Progenitor cell of endocrine pancreas (in vitro differentiated cells): ENCODE measurements around the gene MAP4. TPM values are rescaled to one million over a fixed set of nuclear protein-coding genes. Genes with fewer than 3 reads are reported as not detected.

Experiments
- DNase-seq: peaks from one replicate; pipeline ENCODE4 v3.0.0; 2021; ENCODE audit warnings: low spot score; ENCODE audit not compliant: unreplicated experiment
- H3K27ac Mint-ChIP-seq: 2 replicates; pipeline ENCODE4 v1.8.0; 2021; ENCODE audit warnings: mild to moderate bottlenecking, moderate library complexity, mixed read lengths
- H3K27me3 Mint-ChIP-seq: 2 replicates; pipeline ENCODE4 v1.8.0; 2021; ENCODE audit warnings: mixed read lengths
- H3K36me3 Mint-ChIP-seq: 2 replicates; pipeline ENCODE4 v1.8.0; 2022; ENCODE audit warnings: mixed read lengths; ENCODE audit not compliant: insufficient read depth
- H3K4me1 Mint-ChIP-seq: 2 replicates; pipeline ENCODE4 v1.8.0; 2021; ENCODE audit warnings: low read depth, mixed read lengths
- H3K4me3 Mint-ChIP-seq: 2 replicates; pipeline ENCODE4 v1.8.0; 2021; ENCODE audit warnings: low read depth, mild to moderate bottlenecking, moderate library complexity, mixed read lengths
- H3K9me3 Mint-ChIP-seq: 2 replicates; pipeline ENCODE4 v1.8.0; 2021; ENCODE audit warnings: low read depth, mixed read lengths
- CTCF ChIP-seq: fragments of 200-600 bp; sonication (generic); IDR thresholded peaks from one replicate; pipeline ENCODE4 v1.5.0; 2021; ENCODE audit warnings: antibody characterized with exemption, mild to moderate bottlenecking; ENCODE audit not compliant: unreplicated experiment
- total RNA-seq: library from RNA; stranded (reverse); gene quantifications from 2 replicates; pipeline ENCODE4 v1.2.1, GENCODE V29; 2021

The MAP4 gene
- total RNA-seq, 1 donor from 2014 or later: 121 TPM

DNA sequence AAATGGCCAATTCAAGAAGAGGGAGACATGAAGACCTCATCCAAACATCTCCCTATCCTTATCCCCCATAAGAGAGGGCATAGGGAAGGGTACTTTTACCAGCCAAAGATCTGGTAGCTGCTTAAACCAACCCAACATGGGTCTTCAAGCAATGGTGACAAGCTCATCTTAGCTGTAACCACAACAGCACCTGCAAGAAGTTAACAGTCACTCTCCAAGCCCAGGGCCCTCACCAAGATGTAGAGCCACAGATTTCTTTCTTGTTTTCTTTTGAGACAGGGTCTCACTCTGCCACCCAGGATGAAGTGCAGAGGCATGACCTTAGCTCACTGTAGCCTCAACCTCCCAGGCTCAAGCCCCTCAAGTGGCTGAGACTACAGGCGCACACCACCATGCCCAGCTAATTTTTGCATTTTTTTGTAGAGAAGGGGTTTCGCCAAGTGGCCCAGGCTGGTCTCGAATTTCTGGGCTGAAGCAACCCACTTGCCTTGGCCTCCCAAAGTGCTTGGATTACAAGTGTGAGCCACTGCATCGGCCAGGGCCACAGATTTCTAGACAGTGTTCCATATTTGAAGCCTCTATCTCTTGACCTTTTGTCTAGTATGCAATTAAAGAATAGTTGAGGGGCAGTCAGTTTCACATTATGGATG is 156.1 kb downstream of the MAP4 start:
- Mint-ChIP-seq H3K27me3 (no peaks in the 10 kb centered on the region), H3K4me3 (no peak overlapping the region), H3K36me3 (peaks cover 15% of the 10 kb centered on the region), H3K4me1 (peaks cover under 1% of the 10 kb centered on the region), H3K27ac (peak overlapping the region; percentile 10), H3K9me3 (no peaks in the 10 kb centered on the region)
- DNase-seq: no peak
- TF ChIP-seq CTCF: no peak

GRCh38 chr3:47857151-47857550 is 159.1 kb downstream of the MAP4 start:
- no peak overlapping the region for H3K4me3 Mint-ChIP-seq
- no peaks in the 10 kb centered on the region for H3K4me1 Mint-ChIP-seq
- no peak for TF ChIP-seq CTCF
- no peak overlapping the region for H3K27ac Mint-ChIP-seq
- H3K9me3 Mint-ChIP-seq: no peaks in the 10 kb centered on the region
- H3K27me3 Mint-ChIP-seq: no peaks in the 10 kb centered on the region
- no peak for DNase-seq
- H3K36me3 Mint-ChIP-seq: peaks cover 19% of the 10 kb centered on the region

- no peak overlapping the region for H3K4me3 Mint-ChIP-seq
- peaks cover 21% of the 10 kb centered on the region for H3K36me3 Mint-ChIP-seq
- no peaks in the 10 kb centered on the region for H3K4me1 Mint-ChIP-seq
- H3K9me3 Mint-ChIP-seq: no peaks in the 10 kb centered on the region
- no peak for TF ChIP-seq CTCF
- no peaks in the 10 kb centered on the region for H3K27me3 Mint-ChIP-seq
- no peak overlapping the region for H3K27ac Mint-ChIP-seq
- no peak for DNase-seq
Measured at GRCh38 chr3:47856669-47857068, 159.5 kb downstream of the MAP4 start.

DNA sequence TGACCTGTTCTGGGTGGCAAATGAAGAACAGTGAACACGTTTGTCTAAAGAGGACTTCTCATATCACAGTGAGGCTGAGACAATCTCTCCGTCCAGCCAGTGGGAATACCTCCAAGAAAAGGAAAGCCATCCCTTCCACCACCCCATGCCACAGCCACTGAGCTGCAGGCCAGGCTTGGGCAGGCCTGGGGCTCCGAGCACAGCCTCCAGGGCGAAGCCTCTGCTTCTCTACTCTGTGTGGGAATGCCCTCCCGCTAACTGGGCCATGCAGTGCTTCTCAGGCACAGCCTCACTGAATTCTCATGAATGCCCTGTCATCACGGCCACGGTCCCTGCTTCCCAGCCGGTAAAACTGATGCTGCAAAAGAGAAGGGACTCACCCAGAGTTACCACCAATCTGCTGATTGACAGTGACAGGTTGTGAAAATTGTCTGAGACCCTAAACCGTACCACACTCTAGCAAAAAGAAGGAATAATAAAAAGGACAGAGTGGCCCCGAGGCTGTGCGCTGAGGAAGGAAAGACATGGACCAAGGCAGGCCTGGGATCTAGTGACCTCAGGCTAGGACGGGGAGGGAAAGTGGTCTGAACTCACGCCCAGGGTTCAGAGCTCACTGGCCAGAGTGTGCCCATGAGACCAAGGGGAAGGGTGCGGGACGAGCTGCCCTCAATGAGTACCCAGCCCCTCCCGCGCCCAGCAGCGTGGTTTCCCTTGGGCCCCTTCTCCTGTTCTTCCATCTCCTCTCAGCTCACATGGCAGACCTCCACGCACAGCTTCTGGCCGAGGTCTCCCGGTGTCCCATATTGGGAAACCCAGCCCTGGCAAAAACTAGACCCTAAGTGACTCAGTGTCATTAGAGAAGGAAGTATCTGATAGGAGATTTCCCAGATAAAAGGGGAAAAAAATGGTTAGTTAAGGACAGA is 160.5 kb downstream of the MAP4 start:
- H3K27me3 Mint-ChIP-seq: no peaks in the 10 kb centered on the region
- H3K4me3 Mint-ChIP-seq: no peak overlapping the region
- H3K36me3 Mint-ChIP-seq: peaks cover 21% of the 10 kb centered on the region
- H3K9me3 Mint-ChIP-seq: no peaks in the 10 kb centered on the region
- peak overlapping the region; percentile 51 for H3K27ac Mint-ChIP-seq
- no peak for TF ChIP-seq CTCF
- H3K4me1 Mint-ChIP-seq: no peaks in the 10 kb centered on the region
- no peak for DNase-seq

- no peaks in the 10 kb centered on the region for H3K27me3 Mint-ChIP-seq
- H3K4me1 Mint-ChIP-seq: no peaks in the 10 kb centered on the region
- H3K27ac Mint-ChIP-seq: no peak overlapping the region
- no peak for DNase-seq
- no peak overlapping the region for H3K4me3 Mint-ChIP-seq
- H3K36me3 Mint-ChIP-seq: peaks cover 18% of the 10 kb centered on the region
- H3K9me3 Mint-ChIP-seq: no peaks in the 10 kb centered on the region
- no peak for TF ChIP-seq CTCF
Measured at GRCh38 chr3:47854720-47855455, 161.3 kb downstream of the MAP4 start.
